ENCODE data around the gene UCKL1.
"Not testable (repeated sequence)": the region's sequence is repeated elsewhere in the genome, so short reads cannot be mapped to it uniquely, and the experiment has no call there.

UCKL1 gene

GRCh38 chr20:63917811-63918210, 38.4 kb downstream of the UCKL1 start:
- DNase-seq = no peak

- DNase-seq = not testable (repeated sequence)
These were observed 39.8 kb downstream of the UCKL1 start for GRCh38 chr20:63916371-63916939.

- no peak for DNase-seq
These were observed 40.7 kb downstream of the UCKL1 start for GRCh38 chr20:63915471-63915870.

- DNase-seq = no peak
These were observed 42.4 kb downstream of the UCKL1 start for GRCh38 chr20:63913768-63914167.

GRCh38 chr20:63911176-63911575, 45.0 kb downstream of the UCKL1 start:
- no peak for DNase-seq

GRCh38 chr20:63908008-63908682, 48.1 kb downstream of the UCKL1 start:
- no peak for DNase-seq

GRCh38 chr20:63903796-63904561, 52.2 kb downstream of the UCKL1 start:
- no peak for DNase-seq

GRCh38 chr20:63900413-63900812, 55.8 kb downstream of the UCKL1 start:
- DNase-seq = no peak

- DNase-seq = no peak
These were observed 57.2 kb downstream of the UCKL1 start for GRCh38 chr20:63898882-63899558.

- no peak for DNase-seq
These were observed 58.1 kb downstream of the UCKL1 start for GRCh38 chr20:63897978-63898561.

- DNase-seq = no peak
These were observed 59.7 kb downstream of the UCKL1 start for GRCh38 chr20:63896264-63897105.

GRCh38 chr20:63895952-63896263, 60.3 kb downstream of the UCKL1 start:
- no peak for DNase-seq

- no peak for DNase-seq
These were observed 60.8 kb downstream of the UCKL1 start for GRCh38 chr20:63895202-63895951.

GRCh38 chr20:63894358-63895201, 61.6 kb downstream of the UCKL1 start, which contains the start of gene DNAJC5:
Gene DNAJC5, plus strand, starts transcription at chr20:63895126. Its CDS starts 33,220 bp downstream, at chr20:63928346.
- peak; percentile 97 for DNase-seq

- no peak for DNase-seq
These were observed 62.2 kb downstream of the UCKL1 start for GRCh38 chr20:63893999-63894357.

- DNase-seq = no peak
These were observed 63.8 kb downstream of the UCKL1 start for GRCh38 chr20:63892402-63892801.

- no peak for DNase-seq
These were observed 64.9 kb downstream of the UCKL1 start for GRCh38 chr20:63891061-63892002.

- DNase-seq = no peak
These were observed 65.6 kb downstream of the UCKL1 start for GRCh38 chr20:63890616-63891015.

GRCh38 chr20:63890201-63890576, 66.0 kb downstream of the UCKL1 start:
- no peak for DNase-seq
